ENCODE measurements around the gene DBET.
"Not testable (repeated sequence)": the region's sequence is repeated elsewhere in the genome, so short reads cannot be mapped to it uniquely, and the experiment has no call there.

Gene DBET

DNA sequence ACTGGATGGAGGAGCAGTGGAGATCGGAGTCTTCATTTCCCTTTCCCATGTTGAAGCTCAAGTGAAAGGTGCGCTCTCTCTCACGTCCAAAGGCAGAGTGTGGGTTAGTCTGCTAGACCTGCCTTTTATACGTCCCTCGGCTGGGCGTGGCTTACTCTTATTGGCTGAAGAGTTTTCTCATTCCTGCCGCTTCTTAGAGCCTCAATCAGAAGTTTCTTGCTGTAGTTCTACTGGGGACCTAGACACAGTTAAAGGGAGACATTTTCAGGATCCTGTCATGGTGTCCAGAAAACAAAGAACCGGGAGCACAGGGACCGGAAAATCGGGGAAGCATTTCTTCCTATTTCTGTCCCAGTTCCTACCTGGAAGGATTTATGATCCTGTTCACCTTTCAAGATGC, 37.1 kb upstream of the DBET start, which contains the start of gene FRG2:
Gene FRG2 (minus strand): TSS at position 101 of the 400 bp plus-strand sequence. CDS start 52 bp downstream, at position 49.
- not testable (repeated sequence) for H3K27ac Mint-ChIP-seq; H3K36me3 Mint-ChIP-seq (ENCODE audit: low read depth); H3K4me3 Mint-ChIP-seq; H3K27me3 Mint-ChIP-seq; H3K9me3 Mint-ChIP-seq; H3K4me1 Mint-ChIP-seq (ENCODE audit: low read depth)

DNA sequence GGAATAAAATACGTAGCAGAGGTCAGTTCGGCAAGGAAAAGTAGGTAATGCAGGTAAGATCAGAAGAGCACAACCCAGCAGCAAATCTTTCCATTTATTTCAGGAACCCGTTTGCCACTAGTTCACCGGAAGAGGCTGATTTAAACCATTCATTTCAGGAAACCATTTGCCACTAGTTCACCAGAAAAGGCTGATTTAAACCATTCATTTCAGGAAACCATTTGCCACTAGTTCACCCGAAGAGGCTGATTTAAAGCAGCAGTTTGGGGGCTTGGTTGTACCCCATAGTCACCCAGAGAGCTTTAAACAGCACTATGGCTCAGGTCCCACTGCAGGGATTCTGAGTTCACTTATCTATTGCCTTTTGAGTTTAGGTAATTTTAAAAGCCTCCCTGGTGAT, 33.0 kb upstream of the DBET start:
- not testable (repeated sequence) for H3K27ac Mint-ChIP-seq; H3K36me3 Mint-ChIP-seq (ENCODE audit: low read depth); H3K4me3 Mint-ChIP-seq; H3K9me3 Mint-ChIP-seq; H3K4me1 Mint-ChIP-seq (ENCODE audit: low read depth)
- peaks cover 17% of the 10 kb centered on the region for H3K27me3 Mint-ChIP-seq

GRCh38 chr4:190037704-190038388, 26.5 kb upstream of the DBET start:
- not testable (repeated sequence) for H3K27ac Mint-ChIP-seq; H3K4me3 Mint-ChIP-seq; H3K9me3 Mint-ChIP-seq; H3K36me3 Mint-ChIP-seq (ENCODE audit: low read depth); H3K4me1 Mint-ChIP-seq (ENCODE audit: low read depth)
- H3K27me3 Mint-ChIP-seq, result peaks cover 22% of the 10 kb centered on the region

DNA sequence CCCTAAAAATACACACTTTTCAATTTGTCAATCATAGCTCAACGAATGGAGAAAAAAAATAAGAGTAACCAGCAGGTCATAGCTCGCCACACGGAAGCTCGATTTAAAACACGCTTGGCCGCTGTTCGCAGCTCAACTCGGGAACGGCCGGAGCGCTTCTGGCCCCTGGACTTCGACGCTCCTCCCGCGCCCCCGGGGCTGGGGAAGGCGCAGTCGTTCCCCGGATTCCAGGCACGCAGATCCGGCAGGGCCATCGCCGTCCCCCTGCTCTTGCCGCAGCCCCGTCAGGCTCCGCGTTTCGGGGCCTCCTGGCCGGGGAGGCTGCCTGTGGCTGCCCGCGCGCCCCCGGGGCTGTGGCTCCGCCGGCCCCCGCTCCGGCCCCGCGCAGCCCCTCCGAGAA, 23.4 kb upstream of the DBET start:
- H3K9me3 Mint-ChIP-seq; H3K4me1 Mint-ChIP-seq (ENCODE audit: low read depth); H3K36me3 Mint-ChIP-seq (ENCODE audit: low read depth); H3K27me3 Mint-ChIP-seq; H3K27ac Mint-ChIP-seq; H3K4me3 Mint-ChIP-seq: not testable (repeated sequence)

DNA sequence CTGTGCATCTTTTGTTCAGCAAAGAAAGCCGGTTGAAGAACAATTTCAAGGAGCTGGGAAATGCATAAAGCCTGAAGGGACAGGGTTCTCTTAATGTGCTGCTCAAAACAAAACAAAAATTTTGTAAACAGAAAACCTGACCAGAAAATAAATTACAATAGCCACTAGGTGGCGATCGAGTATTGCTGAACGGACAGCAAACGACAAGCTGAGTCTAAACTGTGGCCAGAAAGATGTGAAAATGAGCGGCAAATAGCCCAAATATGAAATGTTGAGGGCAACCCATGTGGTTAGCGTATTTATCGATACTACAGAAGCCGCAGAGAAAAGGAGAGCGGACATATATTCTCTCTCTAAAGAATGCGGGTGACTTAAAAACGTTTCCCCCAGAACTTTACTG, 16.7 kb upstream of the DBET start:
- H3K4me1 Mint-ChIP-seq (ENCODE audit: low read depth); H3K27me3 Mint-ChIP-seq; H3K27ac Mint-ChIP-seq; H3K36me3 Mint-ChIP-seq (ENCODE audit: low read depth); H3K4me3 Mint-ChIP-seq; H3K9me3 Mint-ChIP-seq: not testable (repeated sequence)

DNA sequence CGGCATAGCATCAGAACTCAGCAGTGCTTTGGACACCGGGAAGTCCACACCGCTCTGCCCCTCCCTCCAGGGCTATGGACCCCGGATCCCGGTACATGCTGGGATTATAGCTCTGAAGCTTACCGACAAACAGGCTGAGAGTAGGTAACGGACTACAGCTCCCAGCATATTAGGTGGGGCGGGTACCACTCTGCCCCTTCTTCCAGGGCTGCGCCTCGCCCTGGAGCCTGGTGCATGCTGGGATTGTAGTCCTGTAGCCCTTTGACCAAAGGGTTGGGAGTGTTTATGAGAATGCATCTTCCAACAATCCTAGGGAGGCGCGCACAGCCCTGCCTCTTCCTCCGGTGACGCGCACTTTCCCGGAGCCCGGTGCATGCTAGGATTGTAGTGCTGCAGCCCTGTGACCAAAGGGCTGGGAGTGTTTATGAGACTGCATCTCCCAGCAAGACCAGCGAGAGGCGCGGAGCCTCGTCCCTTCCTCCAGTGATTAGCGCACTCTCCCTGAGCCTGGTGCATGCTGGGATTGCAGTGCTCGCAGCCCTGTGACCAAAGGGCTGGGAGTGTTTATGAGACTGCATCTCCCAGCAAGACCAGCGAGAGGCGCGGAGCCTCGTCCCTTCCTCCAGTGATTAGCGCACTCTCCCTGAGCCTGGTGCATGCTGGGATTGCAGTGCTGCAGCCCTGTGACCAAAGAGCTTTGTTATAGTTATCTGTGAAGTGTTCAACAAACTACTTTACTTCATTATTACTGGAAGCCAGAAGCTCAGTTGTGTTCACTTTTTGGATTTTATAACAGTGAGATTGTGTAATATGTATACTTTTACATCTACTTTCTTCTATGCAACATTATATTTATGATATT, 14.7 kb upstream of the DBET start:
- H3K27ac Mint-ChIP-seq; H3K9me3 Mint-ChIP-seq; H3K27me3 Mint-ChIP-seq; H3K4me1 Mint-ChIP-seq (ENCODE audit: low read depth); H3K4me3 Mint-ChIP-seq; H3K36me3 Mint-ChIP-seq (ENCODE audit: low read depth): not testable (repeated sequence)

GRCh38 chr4:190058997-190059396, 5.3 kb upstream of the DBET start:
- not testable (repeated sequence) for H3K27me3 Mint-ChIP-seq; H3K9me3 Mint-ChIP-seq; H3K4me3 Mint-ChIP-seq; H3K36me3 Mint-ChIP-seq (ENCODE audit: low read depth); H3K4me1 Mint-ChIP-seq (ENCODE audit: low read depth); H3K27ac Mint-ChIP-seq

DNA sequence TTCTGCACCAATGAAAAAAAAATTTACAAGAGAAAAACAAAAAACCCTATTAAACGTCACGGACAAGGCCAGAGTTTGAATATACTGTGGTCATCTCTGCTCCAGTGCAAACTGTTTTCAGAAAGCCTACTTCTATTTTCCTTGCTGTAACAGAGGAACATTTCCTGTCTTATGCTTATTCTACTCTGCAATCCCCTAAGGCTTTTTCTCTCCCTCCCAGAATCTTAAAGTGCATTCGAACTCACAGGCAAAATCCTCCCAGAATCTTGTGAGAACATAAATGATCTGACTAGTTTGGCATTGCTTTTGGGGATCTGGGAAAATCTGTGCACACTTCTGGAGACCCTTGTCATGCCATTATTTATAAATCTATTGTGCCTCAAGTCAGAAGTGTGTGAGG, 503 bp downstream of the DBET start:
- not testable (repeated sequence) for H3K27me3 Mint-ChIP-seq; H3K4me1 Mint-ChIP-seq (ENCODE audit: low read depth)

GRCh38 chr4:190068351-190068750, 4.0 kb downstream of the DBET start:
- H3K4me1 Mint-ChIP-seq (ENCODE audit: low read depth); H3K9me3 Mint-ChIP-seq; H3K27ac Mint-ChIP-seq; H3K27me3 Mint-ChIP-seq; H3K36me3 Mint-ChIP-seq (ENCODE audit: low read depth); H3K4me3 Mint-ChIP-seq: not testable (repeated sequence)

More for the DNA sequence above, 503 bp downstream of the DBET start:
- H3K4me3 Mint-ChIP-seq; H3K9me3 Mint-ChIP-seq; H3K36me3 Mint-ChIP-seq (ENCODE audit: low read depth); H3K27ac Mint-ChIP-seq: not testable (repeated sequence)

GRCh38 chr4:190093052-190093451, 28.8 kb downstream of the DBET start:
- H3K27ac Mint-ChIP-seq; H3K4me3 Mint-ChIP-seq; H3K9me3 Mint-ChIP-seq; H3K4me1 Mint-ChIP-seq (ENCODE audit: low read depth); H3K36me3 Mint-ChIP-seq (ENCODE audit: low read depth); H3K27me3 Mint-ChIP-seq: not testable (repeated sequence)

GRCh38 chr4:190094031-190094430, 29.7 kb downstream of the DBET start:
- not testable (repeated sequence) for H3K4me1 Mint-ChIP-seq (ENCODE audit: low read depth); H3K27me3 Mint-ChIP-seq; H3K9me3 Mint-ChIP-seq; H3K36me3 Mint-ChIP-seq (ENCODE audit: low read depth); H3K27ac Mint-ChIP-seq; H3K4me3 Mint-ChIP-seq

DNA sequence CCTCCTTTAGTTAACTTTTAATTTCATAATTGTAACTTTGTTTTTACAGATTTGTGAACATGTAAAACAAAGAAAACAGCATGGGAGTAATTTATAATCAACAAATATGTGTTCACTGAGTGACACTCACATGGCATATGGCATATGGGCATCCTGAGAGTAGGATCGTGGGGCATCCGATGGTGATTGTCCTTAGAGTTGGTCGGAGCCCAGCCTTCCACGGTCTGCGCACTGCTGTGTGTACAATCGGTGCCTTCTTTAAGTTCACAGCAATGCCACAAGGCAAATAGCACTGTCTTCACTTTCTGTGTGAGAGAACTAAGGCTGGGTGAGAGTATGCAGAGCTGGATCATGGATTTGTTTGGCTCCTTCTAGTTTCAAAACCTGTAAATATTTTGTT, 31.0 kb downstream of the DBET start:
- H3K36me3 Mint-ChIP-seq (ENCODE audit: low read depth); H3K27ac Mint-ChIP-seq; H3K9me3 Mint-ChIP-seq; H3K4me3 Mint-ChIP-seq; H3K27me3 Mint-ChIP-seq; H3K4me1 Mint-ChIP-seq (ENCODE audit: low read depth): not testable (repeated sequence)

DNA sequence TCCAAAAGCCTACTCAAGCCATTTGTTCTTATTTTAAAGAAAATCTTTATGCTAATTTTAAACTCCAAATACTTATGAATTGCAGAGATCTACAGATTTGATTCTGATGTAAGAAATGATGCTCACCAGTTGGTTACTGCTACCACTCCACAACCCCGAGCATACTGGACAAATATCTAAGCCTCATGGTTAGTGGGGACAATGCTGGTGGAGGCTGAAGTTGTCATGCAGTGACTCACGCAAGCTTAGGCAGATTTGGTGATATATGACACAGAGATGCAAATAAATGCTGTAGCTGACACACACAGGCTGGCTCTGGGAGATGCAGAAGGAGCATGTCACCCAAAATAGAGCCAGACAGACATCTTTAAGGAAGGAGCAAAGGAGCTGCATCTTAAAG, 35.3 kb downstream of the DBET start:
- H3K36me3 Mint-ChIP-seq (ENCODE audit: low read depth); H3K4me1 Mint-ChIP-seq (ENCODE audit: low read depth); H3K4me3 Mint-ChIP-seq; H3K27me3 Mint-ChIP-seq; H3K27ac Mint-ChIP-seq; H3K9me3 Mint-ChIP-seq: not testable (repeated sequence)

GRCh38 chr4:190101525-190101924, 37.2 kb downstream of the DBET start:
- H3K4me1 Mint-ChIP-seq (ENCODE audit: low read depth); H3K27ac Mint-ChIP-seq; H3K9me3 Mint-ChIP-seq; H3K36me3 Mint-ChIP-seq (ENCODE audit: low read depth); H3K27me3 Mint-ChIP-seq; H3K4me3 Mint-ChIP-seq: not testable (repeated sequence)

DNA sequence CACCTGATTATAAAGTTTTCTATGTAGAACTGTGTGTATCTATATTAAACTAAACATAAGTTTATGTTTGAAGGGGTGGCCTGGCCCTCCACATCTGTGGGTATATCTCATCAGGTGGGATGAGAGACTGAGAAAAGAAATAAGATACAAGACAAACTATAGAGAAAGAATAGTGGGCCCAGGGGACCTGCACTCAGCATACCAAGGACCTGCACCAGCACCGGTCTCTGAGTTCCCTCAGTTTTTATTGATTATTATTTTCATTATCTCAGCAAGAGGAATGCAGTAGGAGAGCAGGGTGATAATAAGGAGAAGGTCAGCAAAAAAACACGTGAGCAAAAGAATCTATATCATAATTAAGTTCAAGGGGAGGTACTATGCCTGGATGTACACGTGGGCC, 41.9 kb downstream of the DBET start:
- H3K4me3 Mint-ChIP-seq; H3K27ac Mint-ChIP-seq; H3K9me3 Mint-ChIP-seq; H3K36me3 Mint-ChIP-seq (ENCODE audit: low read depth); H3K4me1 Mint-ChIP-seq (ENCODE audit: low read depth); H3K27me3 Mint-ChIP-seq: not testable (repeated sequence)

Data from stimulated activated naive CD8-positive, alpha-beta T cell treated with anti-CD3 and anti-CD28 coated beads, Interleukin-15, Interleukin-2, amounts not matched to agents 100 ng/mL and 50 ng/mL, for 24 hours (primary cell).